ENCODE measurements around the gene KANSL3. TPM values are rescaled to one million over a fixed set of nuclear protein-coding genes. Genes with fewer than 3 reads are reported as not detected.

Gene KANSL3
- total and polyA plus RNA-seq, 9 of the 15 experiments (the other 6 are each of a cell fraction or from before 2014, with no cell fraction given), result 11.3 to 43.7 (median 27.9) TPM

DNA sequence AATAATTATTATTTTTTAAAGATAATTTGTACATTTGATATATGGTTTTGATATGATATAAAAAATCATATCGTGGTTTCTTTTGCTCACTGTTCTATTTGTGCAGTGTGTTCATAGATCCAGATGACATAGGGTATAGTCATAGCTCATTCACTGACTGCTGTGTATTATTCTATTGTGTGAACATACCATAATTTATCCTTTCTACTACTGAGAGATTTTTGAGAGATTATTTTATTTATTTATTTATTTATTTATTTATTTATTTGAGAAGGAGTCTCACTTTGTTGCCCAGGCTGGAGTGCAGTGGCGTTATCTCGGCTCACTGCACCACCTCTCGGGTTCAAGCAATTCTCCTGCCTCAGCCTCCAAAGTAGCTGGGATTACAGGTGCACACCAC lies 43.4 kb upstream of the KANSL3 start:
- ChIA-PET POLR2A (interaction anchor here (0.7 to 1.2 kb wide), 2 partner anchors 14 to 17 kb away, joined by 3 read pairs; no protein-coding TSS in a partner anchor), CTCF (ENCODE audit: low intra/inter-chr PET ratio) (no interaction called here)
- H3K9me1 ChIP-seq (ENCODE audit: control insufficient read depth, insufficient read depth, low read length), result no peaks in the 10 kb centered on the region
- intact Hi-C loops (cut with micrococcal nuclease) (no loop called here), in situ Hi-C loops (cut with MboI) (no loop called here)
- BruUV-seq (replicated peaks), result no TSS peak
- no peaks in the 10 kb centered on the region for H3K79me2 ChIP-seq (ENCODE audit: control insufficient read depth, insufficient read depth, low read length)
- no peak overlapping the region for H2AFZ ChIP-seq (ENCODE audit: low read depth, low read length)
- TF ChIP-seq EWSR1 (IDR thresholded peaks at IDR 0.05; ENCODE audit: borderline replicate concordance, low read depth, partially characterized antibody) (no peak), WHSC1 (IDR thresholded peaks at IDR 0.05; ENCODE audit: low read length) (no peak), KLF10 (CRISPR knock-in tag; IDR thresholded peaks at IDR 0.05) (no peak)
- peaks cover 24 to 56% of the 10 kb centered on the region in 2 experiments for H3K27me3 ChIP-seq (ENCODE audit: control insufficient read depth in 2 of 2, insufficient read depth in 2 of 2, low read length in 2 of 2)
- no peak overlapping the region for H3K4me3 ChIP-seq
- ATAC-seq (no peak), DNase-seq (ENCODE audit: extremely low read depth in 1 of 4, low spot score in 3 of 4) (no peak), FAIRE-seq (no peak)
- H3K4me2 ChIP-seq (ENCODE audit: insufficient read depth, low read length), result no peak overlapping the region
- no peak overlapping the region for H3K27ac ChIP-seq (ENCODE audit: extremely low read depth, low read depth, low read length)
- no peaks in the 10 kb centered on the region for H3K9me3 ChIP-seq (replicated peaks; ENCODE audit: control insufficient read depth, insufficient read depth, low read depth, low read length)
- WGBS (ENCODE audit: insufficient coverage, low coverage, missing lambda C conversion rate), result 1% methylated on average over 4 of the region's 4 CpGs
- H3K4me1 ChIP-seq (replicated peaks in 1 of 2; ENCODE audit: control insufficient read depth in 2 of 2, insufficient read depth in 2 of 2, low read length in 2 of 2), result peaks cover 6 to 14% of the 10 kb centered on the region in 2 experiments; a peak in 3 of 5 replicates
- 0 out of 2 replicates have a peak, but pooled peaks cover 10% of the 10 kb centered on the region for H4K20me1 ChIP-seq (replicated peaks; ENCODE audit: control insufficient read depth, insufficient read depth, low read length)
- H3K9ac ChIP-seq (ENCODE audit: insufficient read depth in 1 of 2, low read depth in 2 of 2, low read length in 2 of 2), result no peak overlapping the region
- no peaks in the 10 kb centered on the region for H3K36me3 ChIP-seq (ENCODE audit: control insufficient read depth, insufficient read depth, low read length)

DNA sequence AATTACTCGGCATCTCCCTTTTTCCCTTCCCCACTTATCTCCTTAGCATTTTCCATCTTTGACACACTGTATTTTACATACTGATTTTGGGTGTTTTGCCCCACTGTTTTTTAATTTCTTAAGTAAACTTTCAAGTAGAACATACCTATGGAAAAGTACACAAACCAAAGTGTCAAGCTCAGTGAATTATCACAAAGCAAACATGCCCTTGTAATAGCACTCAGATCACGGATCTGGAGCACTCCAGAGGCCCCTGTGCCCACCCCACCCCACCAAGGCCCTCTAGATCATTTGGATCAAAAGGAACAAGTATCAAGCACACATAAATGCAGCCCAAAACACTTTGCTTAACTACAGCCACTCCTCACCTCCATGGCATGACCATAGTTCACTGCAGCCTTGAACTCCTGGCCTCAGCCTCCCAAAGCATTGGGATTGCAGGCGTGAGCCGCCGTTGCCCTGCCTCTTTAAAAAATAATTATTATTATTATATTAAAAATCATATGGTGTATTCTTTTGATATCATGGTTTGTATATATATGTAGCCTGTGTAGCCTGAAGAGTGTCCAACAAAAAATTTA lies 42.5 kb upstream of the KANSL3 start:
- no peak overlapping the region for H2AFZ ChIP-seq (ENCODE audit: low read depth, low read length)
- no peaks in the 10 kb centered on the region for H3K36me3 ChIP-seq (ENCODE audit: control insufficient read depth, insufficient read depth, low read length)
- DNase-seq (ENCODE audit: extremely low read depth in 1 of 4, low spot score in 3 of 4), result no peak
- peaks cover 0 to 7% of the 10 kb centered on the region in 2 experiments; a peak in 2 of 5 replicates for H3K4me1 ChIP-seq (replicated peaks in 1 of 2; ENCODE audit: control insufficient read depth in 2 of 2, insufficient read depth in 2 of 2, low read length in 2 of 2)
- no peak overlapping the region for H3K9ac ChIP-seq (ENCODE audit: insufficient read depth in 1 of 2, low read depth in 2 of 2, low read length in 2 of 2)
- peaks cover 24 to 50% of the 10 kb centered on the region in 2 experiments for H3K27me3 ChIP-seq (ENCODE audit: control insufficient read depth in 2 of 2, insufficient read depth in 2 of 2, low read length in 2 of 2)
- 4% methylated on average over 5 of the region's 5 CpGs for WGBS (ENCODE audit: insufficient coverage, low coverage, missing lambda C conversion rate)
- no peak overlapping the region for H3K4me2 ChIP-seq (ENCODE audit: insufficient read depth, low read length)
- BruUV-seq (replicated peaks), result no TSS peak
- no peak overlapping the region for H3K27ac ChIP-seq (ENCODE audit: extremely low read depth, low read depth, low read length)
- intact Hi-C loops (cut with micrococcal nuclease), result no loop called here
- no peaks in the 10 kb centered on the region for H3K9me1 ChIP-seq (ENCODE audit: control insufficient read depth, insufficient read depth, low read length)
- no peak for FAIRE-seq
- H3K79me2 ChIP-seq (ENCODE audit: control insufficient read depth, insufficient read depth, low read length), result no peaks in the 10 kb centered on the region
- H3K4me3 ChIP-seq, result no peak overlapping the region
- TF ChIP-seq XRCC3 (IDR thresholded peaks at IDR 0.05) (no peak), TRIM24 (IDR thresholded peaks at IDR 0.05) (no peak), HDAC3 (IDR thresholded peaks at IDR 0.05; ENCODE audit: borderline replicate concordance, partially characterized antibody) (no peak), POLR2A (conservative IDR thresholded peaks at IDR 0.05) (no peak), ZNF165 (CRISPR knock-in tag; IDR thresholded peaks at IDR 0.05; ENCODE audit: borderline replicate concordance) (no peak)
- TF ChIP-seq, protein P1, sequence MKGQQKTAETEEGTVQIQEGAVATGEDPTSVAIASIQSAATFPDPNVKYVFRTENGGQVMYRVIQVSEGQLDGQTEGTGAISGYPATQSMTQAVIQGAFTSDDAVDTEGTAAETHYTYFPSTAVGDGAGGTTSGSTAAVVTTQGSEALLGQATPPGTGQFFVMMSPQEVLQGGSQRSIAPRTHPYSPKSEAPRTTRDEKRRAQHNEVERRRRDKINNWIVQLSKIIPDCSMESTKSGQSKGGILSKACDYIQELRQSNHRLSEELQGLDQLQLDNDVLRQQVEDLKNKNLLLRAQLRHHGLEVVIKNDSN (CRISPR knock-in tag; IDR thresholded peaks at IDR 0.05), result no peak
- TF ChIP-seq, protein P2, sequence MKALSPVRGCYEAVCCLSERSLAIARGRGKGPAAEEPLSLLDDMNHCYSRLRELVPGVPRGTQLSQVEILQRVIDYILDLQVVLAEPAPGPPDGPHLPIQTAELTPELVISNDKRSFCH (CRISPR knock-in tag; IDR thresholded peaks at IDR 0.05), result no peak
- TF ChIP-seq, protein P2 (tag; IDR thresholded peaks at IDR 0.05), result no peak
- TF ChIP-seq, protein P3, sequence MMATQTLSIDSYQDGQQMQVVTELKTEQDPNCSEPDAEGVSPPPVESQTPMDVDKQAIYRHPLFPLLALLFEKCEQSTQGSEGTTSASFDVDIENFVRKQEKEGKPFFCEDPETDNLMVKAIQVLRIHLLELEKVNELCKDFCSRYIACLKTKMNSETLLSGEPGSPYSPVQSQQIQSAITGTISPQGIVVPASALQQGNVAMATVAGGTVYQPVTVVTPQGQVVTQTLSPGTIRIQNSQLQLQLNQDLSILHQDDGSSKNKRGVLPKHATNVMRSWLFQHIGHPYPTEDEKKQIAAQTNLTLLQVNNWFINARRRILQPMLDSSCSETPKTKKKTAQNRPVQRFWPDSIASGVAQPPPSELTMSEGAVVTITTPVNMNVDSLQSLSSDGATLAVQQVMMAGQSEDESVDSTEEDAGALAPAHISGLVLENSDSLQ (IDR thresholded peaks at IDR 0.05), result no peak
- H3K9me3 ChIP-seq (replicated peaks; ENCODE audit: control insufficient read depth, insufficient read depth, low read depth, low read length), result no peaks in the 10 kb centered on the region
- in situ Hi-C loops (cut with MboI), result no loop called here
- ChIA-PET CTCF (ENCODE audit: low intra/inter-chr PET ratio) (no interaction called here), POLR2A (no interaction called here)
- ATAC-seq, result no peak
- H4K20me1 ChIP-seq (replicated peaks; ENCODE audit: control insufficient read depth, insufficient read depth, low read length), result 0 out of 2 replicates have a peak, but pooled peaks cover 6% of the 10 kb centered on the region

Data from K562 (cell line).